GM19035 (cell line): ENCODE data around the gene FAM118A.
"Not testable (repeated sequence)": the region's sequence is repeated elsewhere in the genome, so short reads cannot be mapped to it uniquely, and the experiment has no call there.

Source experiments
- ATAC-seq: cut with Tn5 transposase; IDR thresholded peaks from one replicate; pipeline ENCODE4 v1.9.1; 2021; ENCODE audit not compliant: unreplicated experiment

Gene FAM118A

DNA sequence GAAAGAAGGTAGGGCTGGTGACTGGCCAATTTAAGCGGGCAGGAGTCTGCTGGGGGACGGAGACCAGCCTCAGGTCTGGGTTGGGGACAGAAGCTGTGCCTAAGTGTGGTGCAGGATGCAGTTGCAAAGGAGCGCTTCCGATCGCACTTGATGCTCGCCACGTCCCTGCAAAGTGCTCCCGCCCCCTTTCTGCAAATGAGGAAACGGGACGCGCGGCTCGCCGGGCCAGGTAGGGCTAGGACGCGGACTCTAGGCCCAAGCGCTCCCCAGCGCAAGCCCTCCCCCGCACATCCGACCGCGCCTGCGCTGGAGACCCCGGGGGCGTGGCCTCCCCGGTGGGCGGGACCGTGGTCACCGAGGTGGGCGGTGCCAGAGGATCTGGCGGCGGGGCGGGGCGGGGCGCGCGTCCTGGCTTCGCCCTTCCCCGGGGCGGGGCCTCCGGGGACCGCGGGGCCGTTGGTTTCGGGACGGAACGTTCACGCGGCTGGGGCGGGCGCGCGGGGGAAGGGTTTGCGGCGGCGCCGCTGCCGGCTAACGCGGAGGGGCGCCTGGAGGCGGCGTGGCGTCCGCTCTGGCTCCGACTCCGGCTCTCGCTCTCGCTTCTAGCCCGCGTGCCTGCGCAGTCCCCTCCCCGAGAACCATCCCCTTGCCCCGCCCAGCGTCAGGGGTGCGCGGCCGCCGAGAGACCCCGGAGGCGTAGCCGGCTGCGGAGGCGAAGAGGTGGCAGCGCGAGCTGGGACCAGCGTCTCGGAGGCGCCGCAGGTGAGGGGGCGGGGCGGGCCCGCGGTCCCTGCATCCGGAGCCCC, at the start of gene FAM118A:
FAM118A (plus strand) TSS at position 513 of the 806 bp plus-strand sequence. CDS start 12,446 bp downstream, outside the sequence.
- peak; percentile 83 for ATAC-seq

DNA sequence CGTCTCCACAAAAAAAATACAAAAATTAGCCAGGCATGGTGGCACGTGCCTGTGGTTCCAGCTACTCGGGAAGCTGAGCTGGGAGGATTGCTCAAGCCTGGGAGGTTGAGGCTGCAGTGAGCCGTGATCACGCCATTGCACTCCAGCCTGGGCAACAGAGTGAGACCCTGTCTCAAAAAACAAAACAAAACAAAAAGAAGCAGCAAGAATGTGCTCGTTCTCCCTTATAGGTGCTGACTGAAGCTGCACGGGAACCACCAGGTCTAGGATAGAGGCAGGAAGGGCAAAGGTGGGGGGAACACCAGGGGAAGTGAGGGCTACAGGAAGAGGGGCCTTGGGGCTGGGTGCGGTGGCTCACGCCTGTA, 49.4 kb upstream of the FAM118A start:
- ATAC-seq = not testable (repeated sequence)

DNA sequence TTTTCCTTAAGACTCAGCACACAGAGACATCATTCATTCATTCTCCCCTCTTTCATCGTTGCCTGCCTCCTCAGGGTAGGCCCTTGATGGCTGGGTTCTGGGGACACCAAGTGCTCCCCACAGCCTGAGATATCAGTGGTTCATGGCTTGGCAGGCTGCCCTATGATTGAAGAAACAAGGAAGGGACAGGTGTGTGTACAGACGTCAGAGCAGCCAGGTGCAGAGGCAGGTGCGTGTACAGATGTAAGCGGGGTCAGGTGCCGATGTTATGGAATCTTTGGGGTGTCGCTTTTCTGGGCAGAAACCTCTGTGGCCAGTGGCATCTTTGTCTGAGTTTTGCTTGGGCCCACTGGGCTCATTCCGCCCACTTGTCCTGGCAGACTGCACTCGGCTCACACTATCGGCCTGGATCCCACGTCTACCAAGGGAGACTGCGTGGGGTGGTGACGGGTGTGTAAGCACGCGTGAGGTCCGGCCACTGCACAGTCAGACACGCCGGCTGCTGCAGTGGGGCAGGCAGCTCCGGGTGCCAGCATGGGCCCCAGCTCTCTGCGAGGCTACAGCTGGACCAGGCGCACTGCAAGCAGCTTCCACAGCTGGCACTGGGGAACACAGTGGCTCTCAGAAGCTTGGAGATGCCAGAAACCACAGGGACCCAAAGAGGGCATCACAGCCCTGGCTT, 48.2 kb upstream of the FAM118A start:
- no peak for ATAC-seq

DNA sequence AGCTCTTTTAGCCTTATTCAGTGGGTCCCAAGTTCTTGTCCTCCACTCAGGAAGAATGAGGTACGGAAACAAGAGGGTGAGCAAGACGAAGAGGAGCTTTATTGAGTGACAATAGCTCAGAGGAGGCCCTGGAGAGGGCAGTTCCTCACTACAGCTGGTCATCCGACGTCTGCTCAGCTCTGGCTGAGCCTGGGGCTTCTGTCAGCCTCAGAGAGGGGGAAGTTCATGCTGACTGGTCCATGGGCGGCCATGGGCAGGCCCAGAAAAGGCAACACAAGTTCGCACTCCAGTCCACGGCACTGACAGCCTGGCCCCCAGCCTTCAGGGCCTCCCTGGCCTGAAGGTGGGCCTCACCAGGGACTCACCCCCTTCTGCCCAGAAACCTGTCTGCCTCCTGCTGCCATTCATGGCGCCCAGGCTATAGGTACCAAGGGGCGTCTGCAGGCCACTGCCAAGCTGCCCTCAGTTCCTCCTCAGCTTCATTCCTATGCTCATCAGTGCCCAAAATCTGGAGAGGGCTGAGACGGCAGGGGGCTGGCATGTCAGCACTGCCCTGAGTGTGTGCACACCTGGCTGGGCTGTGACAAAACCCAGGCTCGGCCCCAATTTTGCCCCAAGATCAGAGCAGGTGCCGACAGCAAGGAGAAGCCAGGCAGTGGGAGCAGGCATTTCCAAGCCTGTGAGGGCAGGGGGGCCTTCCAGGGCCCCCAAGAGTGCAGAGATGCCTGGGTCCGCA, 47.4 kb upstream of the FAM118A start:
- ATAC-seq = no peak

DNA sequence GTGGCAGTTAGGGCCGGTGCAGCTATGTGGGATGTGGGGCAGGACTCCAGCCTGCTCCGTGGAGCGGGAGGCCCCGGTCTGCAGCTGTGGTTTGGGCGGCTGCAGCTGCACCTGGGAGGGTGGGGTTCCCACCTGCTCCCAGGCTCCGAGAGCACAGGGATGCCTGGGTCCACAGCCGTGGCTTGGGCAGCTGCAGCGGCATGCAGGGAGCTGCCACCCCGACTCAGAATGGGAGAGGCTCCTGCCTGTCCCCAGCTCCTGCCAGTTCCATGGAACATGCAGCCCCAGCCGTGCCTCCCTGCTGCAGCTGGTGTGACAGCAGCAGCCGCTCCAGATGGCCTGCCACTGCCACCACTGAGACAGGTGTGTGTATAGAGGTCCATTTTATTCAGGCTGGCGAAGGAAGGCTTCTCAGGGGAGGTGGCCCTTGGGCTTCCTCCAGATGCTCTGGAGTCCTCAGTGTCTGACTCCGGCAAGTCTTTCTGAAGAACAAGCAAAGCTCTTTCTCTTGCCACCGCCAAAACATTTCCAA, 46.7 kb upstream of the FAM118A start:
- ATAC-seq = peak; percentile 28

DNA sequence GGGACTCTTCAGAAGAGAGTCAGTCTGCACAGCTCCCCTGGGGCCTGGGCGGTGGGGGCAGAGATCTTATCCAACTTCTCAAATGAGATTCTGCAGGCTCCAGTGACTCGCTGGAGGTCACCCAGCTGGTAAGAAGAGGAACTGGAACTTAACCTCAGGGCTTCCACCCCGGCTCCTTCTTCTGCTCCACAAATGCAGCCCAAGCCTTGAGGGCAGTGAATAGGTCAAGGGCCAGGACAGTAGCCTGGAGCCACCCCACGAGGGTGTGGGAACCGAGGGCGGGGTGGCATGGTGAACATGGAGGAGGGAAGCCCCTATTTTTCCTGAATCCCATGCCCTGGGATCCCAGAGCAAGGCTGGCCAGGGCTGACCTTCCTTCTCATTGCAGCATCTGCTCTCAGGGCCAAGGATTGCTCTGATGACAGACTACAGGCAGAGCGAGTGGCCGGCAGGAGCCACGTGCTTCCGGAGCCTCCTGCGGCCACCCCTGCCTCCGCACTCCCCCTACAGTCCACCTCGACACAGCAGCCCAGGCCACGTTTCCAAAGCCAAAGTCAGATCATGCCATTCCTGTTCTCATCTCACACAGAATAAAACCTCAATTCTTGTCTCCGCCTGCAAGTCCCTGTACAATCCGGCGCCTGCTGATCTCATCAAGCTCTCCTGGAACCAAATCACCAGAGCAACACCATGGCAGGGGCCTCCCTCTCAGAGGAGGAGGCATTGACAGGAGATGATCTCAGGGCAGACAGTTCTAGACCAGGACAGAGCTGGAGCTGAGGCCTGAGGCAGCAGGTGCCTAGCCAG, 46.1 kb upstream of the FAM118A start:
- ATAC-seq = peak; percentile 64

DNA sequence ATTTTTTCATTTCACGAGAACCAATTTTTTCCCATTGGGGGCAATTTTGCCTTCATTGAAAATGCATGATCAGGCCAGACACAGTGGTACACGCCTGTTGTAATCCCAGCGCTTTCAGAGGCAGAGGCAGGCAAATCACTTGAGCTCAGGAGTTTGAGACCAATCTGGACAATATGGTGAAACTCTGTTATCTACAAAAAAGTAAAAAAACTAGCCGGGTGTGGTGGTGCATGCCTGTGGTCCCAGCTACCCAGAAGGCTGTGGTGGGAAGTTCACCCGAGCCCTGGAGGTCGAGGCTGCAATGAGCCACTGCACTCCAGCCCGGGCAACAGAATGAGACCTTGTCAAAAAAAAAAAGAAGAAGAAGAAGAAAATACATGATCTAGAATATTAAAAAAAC, 44.2 kb upstream of the FAM118A start:
- no peak for ATAC-seq

DNA sequence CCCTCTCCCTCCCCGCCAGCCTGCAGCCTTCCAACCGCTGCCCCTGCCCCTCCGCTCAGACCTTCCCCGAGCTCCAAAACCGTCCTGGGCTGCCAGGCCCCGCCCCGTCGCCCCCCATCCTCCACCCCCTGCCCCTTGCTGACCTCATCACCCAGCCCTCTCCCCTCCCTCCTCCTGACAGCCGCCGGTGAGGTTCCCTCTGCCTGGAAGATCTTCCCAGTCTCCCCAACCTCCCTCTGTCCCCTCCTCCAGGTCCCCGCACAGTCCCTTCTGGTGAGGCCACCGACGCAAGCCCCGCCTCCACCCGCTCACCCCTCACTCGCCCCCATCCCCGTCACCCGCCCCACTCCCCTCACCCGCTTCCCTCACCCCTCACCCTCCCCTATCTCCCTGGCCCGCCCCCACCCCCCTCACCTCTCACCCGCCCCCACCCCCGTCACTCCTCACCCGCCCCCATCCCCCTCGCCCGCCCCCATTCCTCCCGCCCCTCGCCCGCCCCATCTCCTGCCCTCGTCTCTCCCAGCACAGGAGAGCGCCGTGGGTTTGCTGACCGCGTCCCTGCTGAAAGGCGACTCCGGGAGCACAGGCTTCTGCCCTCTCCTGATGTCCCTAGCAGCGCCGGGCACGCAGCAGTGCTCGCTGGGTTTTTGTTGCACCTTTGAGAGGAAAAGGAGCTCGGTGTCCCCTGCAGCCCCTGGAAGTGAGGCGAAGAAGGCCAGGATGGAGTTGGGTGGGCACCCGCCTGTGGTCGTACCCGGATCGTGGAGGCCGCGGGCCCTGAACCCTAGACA, 41.4 kb upstream of the FAM118A start:
- peak; percentile 14 for ATAC-seq

DNA sequence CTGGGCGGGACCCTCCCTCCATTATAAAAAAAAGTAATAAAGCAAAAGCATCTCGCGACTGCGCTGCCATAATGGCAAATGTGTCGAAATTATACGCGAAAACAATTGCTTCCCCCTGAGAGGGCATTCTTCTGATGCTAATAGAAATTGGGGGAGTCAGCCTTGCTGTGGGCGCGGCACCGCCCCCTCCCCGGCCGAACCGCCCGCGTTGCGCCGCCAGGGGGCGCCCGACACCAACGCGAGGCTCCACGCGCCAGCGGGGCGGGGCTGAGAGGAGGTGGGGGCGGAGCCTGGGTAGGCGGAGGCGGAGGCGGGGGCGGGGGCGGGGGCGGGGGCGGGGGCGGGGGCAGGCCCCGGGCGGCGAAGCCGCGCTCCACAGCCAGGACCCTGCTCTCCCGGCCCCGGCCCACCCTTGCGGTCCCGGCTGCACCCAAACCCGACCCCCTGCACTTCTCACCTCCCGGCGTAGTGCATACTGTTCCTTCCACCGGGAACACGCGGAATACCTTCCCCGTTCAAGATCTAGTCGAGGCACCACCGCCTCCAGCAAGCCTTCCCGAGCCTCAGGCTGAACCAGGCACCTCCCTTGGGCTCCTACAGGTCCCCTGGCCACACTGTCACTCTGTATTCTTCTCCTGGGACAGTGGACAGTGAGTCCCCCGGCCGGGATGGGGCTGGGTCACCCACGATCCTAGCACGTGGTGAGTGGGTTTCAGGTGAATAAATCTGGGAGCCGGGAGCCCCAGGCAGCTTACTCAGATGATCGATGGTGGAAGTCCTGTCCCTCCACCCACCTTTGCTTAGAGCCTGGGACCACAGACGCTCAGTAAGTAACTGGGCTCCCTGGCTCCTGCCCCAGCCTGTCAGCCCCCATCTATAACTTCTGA, 40.5 kb upstream of the FAM118A start:
- peak; percentile 73 for ATAC-seq

DNA sequence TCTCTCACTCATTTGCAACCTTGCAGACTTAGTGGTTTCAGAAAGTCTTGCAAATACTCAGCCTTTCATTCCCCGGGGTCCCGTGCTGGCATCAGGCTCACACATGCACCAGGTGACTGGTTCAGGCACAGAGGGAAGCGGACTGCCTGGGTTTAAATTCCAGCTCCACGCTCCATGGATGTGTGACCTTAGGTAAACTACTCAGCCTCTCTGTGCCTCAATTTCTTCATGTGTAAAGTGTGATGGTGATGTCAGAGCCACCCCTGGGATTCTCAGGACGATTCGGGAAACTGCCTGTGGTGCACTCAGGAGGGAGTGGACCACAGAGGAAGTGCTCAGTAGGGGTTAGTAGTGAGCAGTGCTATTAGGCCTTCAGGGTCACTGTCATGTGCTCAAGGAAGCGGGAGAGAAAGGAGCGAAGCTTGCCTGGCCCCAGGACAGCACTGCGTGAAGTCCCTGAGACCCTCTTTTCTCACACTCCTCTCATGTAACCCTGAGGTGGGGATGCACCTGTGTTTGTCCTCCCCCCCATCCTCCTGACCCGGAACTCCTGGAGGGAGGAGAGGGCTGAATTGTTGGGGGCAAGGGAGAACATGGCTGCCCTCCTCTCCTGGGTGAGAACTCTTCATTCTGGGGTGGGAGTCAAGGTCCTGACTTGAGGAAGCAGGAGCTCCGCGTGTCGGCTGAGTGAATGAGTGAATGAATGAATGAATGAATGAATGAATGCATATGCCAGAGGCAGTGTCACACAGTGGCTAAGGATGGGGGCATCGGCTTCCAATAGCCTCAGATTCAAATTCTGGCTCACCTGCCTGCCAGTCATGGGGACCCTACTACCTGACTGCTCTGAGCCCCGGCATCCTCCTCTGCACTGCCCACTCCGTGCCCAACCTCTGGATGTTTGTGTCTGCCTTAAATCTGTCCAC, 39.4 kb upstream of the FAM118A start:
- ATAC-seq = no peak

DNA sequence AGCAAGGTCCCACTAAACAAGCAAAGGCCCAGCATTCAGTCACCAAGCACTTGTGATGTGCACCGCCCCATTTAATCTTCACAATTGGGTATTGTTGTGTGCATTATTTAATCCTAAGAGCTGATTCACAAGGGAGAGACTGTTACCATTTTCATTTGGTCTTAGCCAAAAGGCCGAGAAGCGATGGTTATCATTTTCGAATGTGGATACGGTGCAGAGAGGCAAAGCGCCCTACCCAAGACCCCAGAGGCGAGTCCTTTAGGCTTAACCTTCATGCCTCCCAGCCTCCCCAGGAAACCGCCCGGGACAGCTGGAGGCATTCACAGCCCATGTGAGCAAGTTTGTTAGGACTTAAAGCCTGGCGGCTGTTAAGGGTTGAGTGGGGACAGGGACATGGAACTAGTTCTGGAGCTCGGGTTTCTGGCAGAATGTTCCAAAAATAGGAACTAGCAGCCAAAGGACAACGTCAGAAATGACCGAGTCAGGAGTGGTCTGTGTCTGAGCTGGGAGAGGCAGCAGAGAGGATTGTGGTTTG, 38.0 kb upstream of the FAM118A start:
- no peak for ATAC-seq

DNA sequence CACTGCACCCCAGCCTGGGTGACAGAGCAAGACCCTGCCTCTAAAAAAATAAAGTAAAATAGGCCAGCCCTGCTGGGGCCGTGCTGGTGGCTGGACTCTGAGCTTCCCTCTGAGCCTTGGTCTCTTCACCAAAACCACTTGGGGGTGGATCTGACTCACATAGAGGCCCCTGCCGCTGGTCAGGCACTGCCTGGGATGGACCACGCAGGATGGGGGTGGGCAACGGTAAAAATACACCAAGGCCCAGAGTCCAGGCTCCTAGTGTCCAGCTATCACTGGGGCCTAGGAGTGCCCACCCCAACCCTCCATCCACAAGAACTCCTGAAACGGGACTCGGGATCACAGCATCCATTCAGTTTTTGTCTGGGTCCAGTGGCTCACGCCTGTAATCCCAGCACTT, 37.2 kb upstream of the FAM118A start:
- ATAC-seq = no peak

DNA sequence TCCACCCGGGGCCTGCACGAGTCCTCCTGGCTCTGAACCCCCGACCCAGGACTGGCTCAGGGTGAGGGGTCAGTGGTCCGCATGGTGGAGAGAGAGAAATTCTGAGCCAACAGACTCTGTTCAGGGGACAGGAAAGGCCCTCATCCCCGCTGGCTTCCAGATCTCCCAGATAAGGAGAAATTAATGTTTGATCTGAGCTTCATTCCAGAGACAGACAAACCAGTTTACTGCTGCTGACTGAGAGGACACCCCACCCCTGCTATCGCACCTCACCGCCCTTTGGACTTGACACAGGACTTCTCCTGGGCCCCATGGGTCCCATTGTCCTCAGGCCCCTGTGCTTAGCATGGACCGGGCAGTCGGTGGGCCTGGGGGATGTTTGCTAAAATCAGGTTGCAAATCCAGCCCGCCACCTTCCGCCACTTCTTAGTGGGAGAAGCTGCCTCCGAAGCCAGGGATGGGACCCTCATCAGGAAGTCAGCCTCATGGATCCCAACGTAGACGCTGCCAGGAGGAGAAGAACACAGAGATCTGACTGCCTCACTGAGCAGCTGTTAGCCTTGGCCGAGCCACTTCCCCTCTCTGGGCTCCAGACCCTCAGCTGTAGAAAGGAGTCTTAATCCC, 36.2 kb upstream of the FAM118A start:
- ATAC-seq = no peak

DNA sequence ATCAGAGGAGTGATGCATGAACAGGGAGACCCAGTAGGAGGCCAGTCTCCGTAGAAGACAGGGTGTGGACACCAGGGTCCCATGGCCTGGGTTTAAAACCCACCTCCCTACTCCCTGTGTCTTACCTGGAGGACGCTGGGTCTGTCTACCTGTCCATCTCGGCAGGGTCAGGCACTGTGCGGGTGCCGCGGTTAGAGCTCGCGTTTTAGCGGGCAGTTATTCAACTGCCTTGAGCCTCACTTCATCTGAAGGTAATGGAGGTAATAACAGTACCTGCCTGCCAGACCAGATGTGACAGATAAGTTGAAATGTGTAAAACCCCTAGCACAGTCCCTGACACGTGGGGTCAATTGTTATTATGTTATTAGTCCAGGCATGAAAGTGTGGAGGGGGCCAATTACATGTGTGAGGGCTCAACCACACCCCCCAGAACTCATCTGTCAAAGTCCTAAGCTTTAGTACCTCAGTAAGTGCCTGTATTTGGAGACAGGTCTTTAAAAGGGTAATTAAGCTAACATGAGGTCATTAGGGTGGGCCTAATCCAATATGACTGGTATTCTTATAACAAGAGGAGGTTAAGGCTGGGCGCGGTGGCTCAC, 33.1 kb upstream of the FAM118A start:
- ATAC-seq = no peak

DNA sequence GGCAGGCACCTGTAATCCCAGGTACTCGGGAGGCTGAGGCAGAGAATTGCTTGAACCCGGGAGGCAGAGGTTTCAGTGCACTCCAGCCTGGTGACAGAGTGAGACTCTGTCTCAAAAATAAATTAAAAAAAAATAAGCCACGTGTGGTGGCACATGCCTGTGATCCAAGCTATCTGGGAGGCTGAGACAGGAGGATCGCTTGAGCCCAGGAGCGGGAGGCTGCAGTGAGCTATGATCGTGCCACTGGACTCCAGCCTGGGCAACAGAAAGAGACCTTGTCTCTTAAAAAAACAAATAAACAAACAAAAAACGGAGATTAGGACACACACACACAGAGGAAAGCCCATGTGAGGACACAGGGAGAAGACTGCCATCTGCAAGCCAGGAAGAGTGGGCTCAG, 32.0 kb upstream of the FAM118A start:
- ATAC-seq = not testable (repeated sequence)

DNA sequence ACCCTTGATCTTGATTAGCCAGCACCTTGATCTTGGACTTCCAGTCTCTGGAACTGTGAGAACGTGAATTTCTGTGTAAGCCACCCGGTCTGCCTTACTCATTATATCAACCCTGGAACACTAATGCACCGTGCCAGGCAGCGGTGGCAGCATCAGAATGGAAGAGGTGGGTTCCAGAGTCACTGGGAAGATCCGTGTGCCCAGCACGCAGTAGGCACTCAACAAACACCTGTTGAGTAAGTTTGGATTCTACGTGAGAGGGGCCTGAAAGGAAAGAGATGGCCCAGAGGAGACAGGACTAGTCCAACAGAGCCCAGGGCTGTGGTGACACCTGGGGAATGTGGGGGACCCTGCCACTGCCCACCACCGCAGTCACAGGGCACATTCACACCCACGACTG, 31.6 kb upstream of the FAM118A start:
- no peak for ATAC-seq

DNA sequence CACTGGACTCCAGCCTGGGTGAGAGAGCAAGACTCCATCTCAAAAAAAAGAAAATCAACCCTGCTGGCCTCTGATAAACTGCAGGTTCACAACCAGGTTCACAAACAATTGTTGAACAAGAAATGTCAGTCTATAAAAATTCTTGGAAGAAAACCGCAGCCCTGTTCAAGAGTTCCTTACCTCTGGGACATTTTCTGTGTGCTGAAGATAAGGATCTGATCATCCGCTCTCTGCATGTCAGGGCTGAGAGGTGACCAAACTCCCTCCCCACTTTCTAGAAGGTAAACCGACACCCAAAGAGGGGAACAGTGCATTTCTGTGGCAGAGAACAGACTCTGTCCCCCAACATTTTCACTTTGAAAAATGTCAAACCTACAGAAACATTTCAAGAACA, 29.1 kb upstream of the FAM118A start:
- ATAC-seq = no peak
